ENCODE measurements around the gene RAB5IF.

DNA sequence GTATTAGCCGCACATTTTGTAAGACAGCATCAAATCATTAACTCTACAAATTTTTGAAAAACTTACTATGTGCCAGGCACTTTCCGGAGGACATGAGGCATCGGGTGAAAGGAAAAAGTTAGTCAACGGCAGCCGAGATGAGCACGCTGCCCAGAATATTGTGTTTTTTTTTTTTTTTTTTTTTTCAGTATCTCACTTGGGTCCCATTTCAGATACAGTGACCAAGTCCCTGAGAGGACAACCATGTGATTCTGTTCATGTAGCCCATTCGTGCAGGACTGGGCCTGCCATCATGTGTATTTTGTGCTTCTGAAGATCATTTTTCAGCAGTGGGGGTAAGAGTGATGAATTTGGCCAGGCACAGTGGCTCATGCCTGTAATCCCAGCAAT lies 39.1 kb downstream of the RAB5IF start:
- TF ChIP-seq, protein P1, sequence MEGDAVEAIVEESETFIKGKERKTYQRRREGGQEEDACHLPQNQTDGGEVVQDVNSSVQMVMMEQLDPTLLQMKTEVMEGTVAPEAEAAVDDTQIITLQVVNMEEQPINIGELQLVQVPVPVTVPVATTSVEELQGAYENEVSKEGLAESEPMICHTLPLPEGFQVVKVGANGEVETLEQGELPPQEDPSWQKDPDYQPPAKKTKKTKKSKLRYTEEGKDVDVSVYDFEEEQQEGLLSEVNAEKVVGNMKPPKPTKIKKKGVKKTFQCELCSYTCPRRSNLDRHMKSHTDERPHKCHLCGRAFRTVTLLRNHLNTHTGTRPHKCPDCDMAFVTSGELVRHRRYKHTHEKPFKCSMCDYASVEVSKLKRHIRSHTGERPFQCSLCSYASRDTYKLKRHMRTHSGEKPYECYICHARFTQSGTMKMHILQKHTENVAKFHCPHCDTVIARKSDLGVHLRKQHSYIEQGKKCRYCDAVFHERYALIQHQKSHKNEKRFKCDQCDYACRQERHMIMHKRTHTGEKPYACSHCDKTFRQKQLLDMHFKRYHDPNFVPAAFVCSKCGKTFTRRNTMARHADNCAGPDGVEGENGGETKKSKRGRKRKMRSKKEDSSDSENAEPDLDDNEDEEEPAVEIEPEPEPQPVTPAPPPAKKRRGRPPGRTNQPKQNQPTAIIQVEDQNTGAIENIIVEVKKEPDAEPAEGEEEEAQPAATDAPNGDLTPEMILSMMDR (IDR thresholded peaks at IDR 0.05; ENCODE audit: insufficient read depth, low read length, poor library complexity, severe bottlenecking) = no peak
- TF ChIP-seq EZH2phosphoT487 (conservative IDR thresholded peaks at IDR 0.05; ENCODE audit: low read length) = no peak
